CD14-positive monocyte (primary cell): ENCODE data around the gene OR9Q1. TPM values are rescaled to one million over a fixed set of nuclear protein-coding genes. Genes with fewer than 3 reads are reported as not detected.
"Not testable (repeated sequence)": the region's sequence is repeated elsewhere in the genome, so short reads cannot be mapped to it uniquely, and the experiment has no call there.

Experiments
- DNase-seq, 3 donors: peaks; one replicate each; pipeline ENCODE4 v3.0.0-alpha.2; 2011 to 2022
- H2AFZ ChIP-seq: 2 replicates; pipeline ENCODE4 v1.6.0; 2012; ENCODE audit warnings: mild to moderate bottlenecking, low read depth, low read length, inconsistent platforms; ENCODE audit not compliant: insufficient read depth, poor library complexity, severe bottlenecking
- H3K27ac ChIP-seq, 2 donors: 1 replicate in 1 of 2; 2 replicates in 1 of 2; pipeline ENCODE4 v1.5.1; 2012 to 2013; ENCODE audit warnings: low read length in 2 of 2, control low read depth in 1 of 2, inconsistent platforms in 1 of 2, low read depth in 1 of 2, mild to moderate bottlenecking in 1 of 2
- H3K27me3 ChIP-seq, 2 donors: one replicate each; pipeline versions ENCODE4 v1.6.0 to v1.6.1; 2011 to 2013; ENCODE audit warnings: low read length in 2 of 2; ENCODE audit not compliant: control insufficient read depth in 2 of 2, insufficient read depth in 2 of 2
- H3K36me3 ChIP-seq, 2 donors: replicated peaks in 1 of 2; 1 replicate in 1 of 2; 2 replicates in 1 of 2; pipeline versions ENCODE4 v1.5.1 to v1.6.1; 2012 to 2013; ENCODE audit warnings: low read length in 2 of 2, control low read depth in 1 of 2, inconsistent platforms in 1 of 2, mild to moderate bottlenecking in 1 of 2; ENCODE audit not compliant: insufficient read depth in 2 of 2, control insufficient read depth in 1 of 2
- H3K4me1 ChIP-seq, 2 donors: 1 replicate in 1 of 2; 2 replicates in 1 of 2; pipeline versions ENCODE4 v1.5.1 to v1.6.1; 2012 to 2013; ENCODE audit warnings: low read length in 2 of 2, control low read depth in 1 of 2, inconsistent platforms in 1 of 2, mild to moderate bottlenecking in 1 of 2, moderate library complexity in 1 of 2; ENCODE audit not compliant: insufficient read depth in 2 of 2, control insufficient read depth in 1 of 2
- H3K4me2 ChIP-seq: replicated peaks from 2 replicates; pipeline ENCODE3; 2012; ENCODE audit warnings: low read length, moderate library complexity, mild to moderate bottlenecking; ENCODE audit not compliant: poor library complexity, severe bottlenecking; ENCODE audit errors: extremely low read depth
- H3K4me3 ChIP-seq, 3 experiments: fragments of 200-600 bp in 1 of 3; sonication (generic) in 1 of 3; replicated peaks in 1 of 3; 1 replicate in 2 of 3; 2 replicates in 1 of 3; pipeline ENCODE4 v1.5.1; 2011 to 2013; ENCODE audit warnings: low read length in 3 of 3, mild to moderate bottlenecking in 3 of 3, control low read depth in 2 of 3, low read depth in 2 of 3, inconsistent platforms in 1 of 3, moderate library complexity in 1 of 3
- H3K79me2 ChIP-seq: 2 replicates; pipeline ENCODE4 v1.6.0; 2012; ENCODE audit warnings: mild to moderate bottlenecking, control low read depth, inconsistent platforms, low read length, moderate library complexity; ENCODE audit not compliant: insufficient read depth
- H3K9ac ChIP-seq: 2 replicates; pipeline ENCODE4 v1.6.0; 2017; ENCODE audit warnings: low read length, mild to moderate bottlenecking; ENCODE audit not compliant: insufficient read depth, poor library complexity, severe bottlenecking
- H3K9me3 ChIP-seq, 2 donors: replicated peaks in 1 of 2; 1 replicate in 1 of 2; 2 replicates in 1 of 2; pipeline versions ENCODE4 v1.5.1 to v1.6.1; 2012 to 2013; ENCODE audit warnings: low read length in 2 of 2, control low read depth in 1 of 2; ENCODE audit not compliant: control insufficient read depth in 1 of 2, insufficient read depth in 1 of 2
- H4K20me1 ChIP-seq: 2 replicates; pipeline ENCODE4 v1.6.0; 2012; ENCODE audit warnings: mild to moderate bottlenecking, low read length, control low read depth, moderate library complexity; ENCODE audit not compliant: insufficient read depth
- H3K27ac Mint-ChIP-seq, 7 donors: one replicate each; pipeline ENCODE4 v1.8.0; 2020; ENCODE audit warnings: mild to moderate bottlenecking in 7 of 7, mixed read lengths in 7 of 7, moderate library complexity in 6 of 7, inconsistent platforms in 2 of 7
- H3K27me3 Mint-ChIP-seq, 3 donors: one replicate each; pipeline ENCODE4 v1.8.0; 2021 to 2022; ENCODE audit warnings: low read depth in 3 of 3, mild to moderate bottlenecking in 3 of 3, mixed read lengths in 3 of 3, moderate library complexity in 3 of 3, inconsistent platforms in 1 of 3
- H3K36me3 Mint-ChIP-seq, 2 donors: one replicate each; pipeline ENCODE4 v1.8.0; 2020; ENCODE audit warnings: mixed read lengths in 2 of 2, inconsistent platforms in 1 of 2, mild to moderate bottlenecking in 1 of 2
- H3K4me1 Mint-ChIP-seq: one replicate; pipeline ENCODE4 v1.8.0; 2020; ENCODE audit warnings: mild to moderate bottlenecking, mixed read lengths
- H3K4me3 Mint-ChIP-seq, 2 donors: one replicate each; pipeline ENCODE4 v1.8.0; 2020; ENCODE audit warnings: mild to moderate bottlenecking in 2 of 2, mixed read lengths in 2 of 2, moderate library complexity in 1 of 2
- H3K9me3 Mint-ChIP-seq, 7 donors: one replicate each; pipeline ENCODE4 v1.8.0; 2020 to 2022; ENCODE audit warnings: mixed read lengths in 7 of 7, mild to moderate bottlenecking in 6 of 7, moderate library complexity in 6 of 7, inconsistent platforms in 2 of 7
- CTCF ChIP-seq: fragments of 200-600 bp; IDR thresholded peaks from one replicate; pipeline ENCODE4 v1.8.0; 2022; ENCODE audit warnings: antibody characterized with exemption, mild to moderate bottlenecking
- WGBS: methylation state at CpG from one replicate; pipeline ENCODE4 v1.1.5; 2013; ENCODE audit warnings: missing lambda C conversion rate; ENCODE audit not compliant: insufficient coverage; 5-methylcytosine and 5-hydroxymethylcytosine counted together
- intact Hi-C, 2 donors: fragments of 100-400 bp; cut with micrococcal nuclease; formaldehyde crosslinking; loops; one replicate each; pipeline versions ENCODE4 v1.15.0 to v1.15.1; 2023
- polyA plus RNA-seq, 3 donors: library from polyadenylated mRNA; depleted of rRNA in 1 of 3; unstranded in 2 of 3; stranded (reverse) in 1 of 3; fragments of 300-500 nt in 2 of 3; fragments of >200 nt in 1 of 3; fragmentation: Illumina TruSeq in 2 of 3; gene quantifications; 1 replicate in 2 of 3; 2 replicates in 1 of 3; pipeline ENCODE4 v1.2.3, GENCODE V29; 2012 to 2021

Gene OR9Q1
- polyA plus RNA-seq, 3 donors = not detected

GRCh38 chr11:58199271-58199670 is 175.6 kb downstream of the OR9Q1 start:
- no peak overlapping the region for H3K4me3 Mint-ChIP-seq

GRCh38 chr11:58204042-58204441 is 180.4 kb downstream of the OR9Q1 start, which contains the start of gene OR1S2:
OR1S2 (minus strand) TSS chr11:58204142; CDS start chr11:58204142, 0 bp downstream.
- intact Hi-C loops = no loop called here
- Mint-ChIP-seq H3K9me3 (peaks cover 0 to 11% (median 2%) of the 10 kb centered on the region in 7 donors), H3K27ac (no peak within 1 kb of the TSS), H3K4me3 (no peak within 1 kb of the TSS), H3K4me1 (no peaks in the 10 kb centered on the region), H3K27me3 (no peaks in the 10 kb centered on the region), H3K36me3 (no peaks in the 10 kb centered on the region)
- Histone ChIP-seq H3K27ac (no peak within 1 kb of the TSS), H2AFZ (no peak within 1 kb of the TSS), H3K9ac (no peak within 1 kb of the TSS), H3K4me3 (no peak within 1 kb of the TSS), H3K36me3 (no peaks in the 10 kb centered on the region), H3K9me3 (no peaks in the 10 kb centered on the region), H3K79me2 (no peaks in the 10 kb centered on the region), H3K4me1 (no peaks in the 10 kb centered on the region), H4K20me1 (no peaks in the 10 kb centered on the region), H3K27me3 (no peaks in the 10 kb centered on the region), H3K4me2 (no peak within 1 kb of the TSS)
- no peak for DNase-seq
- no peak for TF ChIP-seq CTCF

More at GRCh38 chr11:58199271-58199670, 175.6 kb downstream of the OR9Q1 start:
- no peaks in the 10 kb centered on the region for H3K36me3 Mint-ChIP-seq
- no peaks in the 10 kb centered on the region for H3K79me2 ChIP-seq
- H3K9me3 ChIP-seq = peaks cover 0 to 6% of the 10 kb centered on the region in 2 donors
- H3K4me1 ChIP-seq = no peaks in the 10 kb centered on the region
- no peaks in the 10 kb centered on the region for H3K27me3 ChIP-seq
- peaks cover 3 to 15% (median 9%) of the 10 kb centered on the region in 7 donors for H3K9me3 Mint-ChIP-seq
- H4K20me1 ChIP-seq = no peaks in the 10 kb centered on the region
- no peak for TF ChIP-seq CTCF
- H3K27ac ChIP-seq = no peak overlapping the region
- no peak overlapping the region for H3K4me2 ChIP-seq
- no peaks in the 10 kb centered on the region for H3K36me3 ChIP-seq
- intact Hi-C loops = no loop called here
- no peak for DNase-seq
- WGBS = no CpG with 5 or more reads among the region's 1 CpG
- H3K9ac ChIP-seq = no peak overlapping the region
- H3K4me3 ChIP-seq = no peak overlapping the region
- H3K4me1 Mint-ChIP-seq = no peaks in the 10 kb centered on the region
- no peak overlapping the region for H3K27ac Mint-ChIP-seq
- no peaks in the 10 kb centered on the region for H3K27me3 Mint-ChIP-seq
- no peak overlapping the region for H2AFZ ChIP-seq

- H2AFZ ChIP-seq, H3K27me3 ChIP-seq, H4K20me1 ChIP-seq, DNase-seq, H3K4me1 Mint-ChIP-seq, H3K27me3 Mint-ChIP-seq, H3K4me1 ChIP-seq, H3K36me3 ChIP-seq, intact Hi-C loops, H3K9ac ChIP-seq, H3K36me3 Mint-ChIP-seq, H3K9me3 ChIP-seq, H3K79me2 ChIP-seq, H3K27ac ChIP-seq, H3K9me3 Mint-ChIP-seq, H3K4me3 ChIP-seq, H3K27ac Mint-ChIP-seq, H3K4me3 Mint-ChIP-seq, H3K4me2 ChIP-seq: not testable (repeated sequence)
- WGBS = no CpG with 5 or more reads among the region's 2 CpGs
Observed at GRCh38 chr11:58212420-58212819, 188.7 kb downstream of the OR9Q1 start, which contains the start of gene OR1S1. OR1S1 (plus strand) TSS chr11:58212720.
